ENCODE measurements around the gene IGFALS.

IGFALS gene

DNA sequence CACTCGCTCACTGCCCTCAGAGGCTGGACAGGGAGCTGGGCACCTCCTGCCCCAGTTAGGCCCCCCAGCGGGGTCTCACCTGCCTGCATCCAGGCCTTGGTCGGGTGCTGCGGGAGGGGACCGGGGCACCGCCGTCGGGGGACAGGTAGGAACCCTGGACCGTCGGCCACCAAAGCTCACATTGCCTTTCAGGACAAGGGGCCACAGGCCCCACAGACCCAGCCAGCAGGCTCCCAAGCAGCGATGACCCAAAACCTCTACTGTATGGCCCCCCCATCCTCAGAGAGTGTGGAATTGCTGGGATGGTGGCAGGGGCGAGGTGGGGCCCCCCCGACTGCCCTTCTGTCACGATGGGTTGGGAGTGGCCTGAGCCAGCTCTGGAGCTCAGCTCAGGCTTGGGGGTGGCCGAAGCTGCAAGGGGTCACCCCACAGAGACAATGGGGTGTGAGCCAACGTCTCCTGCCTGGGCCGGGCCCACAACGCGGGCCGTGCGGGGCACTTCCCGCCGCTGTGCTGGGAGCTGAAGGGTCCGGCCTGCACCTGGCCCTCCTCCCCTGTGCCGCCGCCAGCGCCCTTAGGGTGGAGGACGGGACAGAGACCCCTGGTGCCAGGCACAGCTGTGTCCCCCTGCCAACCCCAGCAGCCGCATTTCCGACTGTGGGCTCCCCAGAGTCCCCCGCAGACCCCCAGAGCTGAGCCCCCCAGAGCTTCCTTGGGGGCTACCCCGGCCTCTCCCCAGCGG lies 498 bp downstream of the IGFALS start (continued):
- TF ChIP-seq, protein P1, sequence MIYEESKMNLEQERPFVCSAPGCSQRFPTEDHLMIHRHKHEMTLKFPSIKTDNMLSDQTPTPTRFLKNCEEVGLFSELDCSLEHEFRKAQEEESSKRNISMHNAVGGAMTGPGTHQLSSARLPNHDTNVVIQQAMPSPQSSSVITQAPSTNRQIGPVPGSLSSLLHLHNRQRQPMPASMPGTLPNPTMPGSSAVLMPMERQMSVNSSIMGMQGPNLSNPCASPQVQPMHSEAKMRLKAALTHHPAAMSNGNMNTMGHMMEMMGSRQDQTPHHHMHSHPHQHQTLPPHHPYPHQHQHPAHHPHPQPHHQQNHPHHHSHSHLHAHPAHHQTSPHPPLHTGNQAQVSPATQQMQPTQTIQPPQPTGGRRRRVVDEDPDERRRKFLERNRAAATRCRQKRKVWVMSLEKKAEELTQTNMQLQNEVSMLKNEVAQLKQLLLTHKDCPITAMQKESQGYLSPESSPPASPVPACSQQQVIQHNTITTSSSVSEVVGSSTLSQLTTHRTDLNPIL (CRISPR knock-in tag; IDR thresholded peaks at IDR 0.05; ENCODE audit: low read depth), result no peak
- TF ChIP-seq ZFP3 (CRISPR knock-in tag; IDR thresholded peaks at IDR 0.05) (no peak), SNAI2 (CRISPR knock-in tag; IDR thresholded peaks at IDR 0.05) (no peak), ISL1 (CRISPR knock-in tag; IDR thresholded peaks at IDR 0.05) (no peak)
- TF ChIP-seq, protein P2, sequence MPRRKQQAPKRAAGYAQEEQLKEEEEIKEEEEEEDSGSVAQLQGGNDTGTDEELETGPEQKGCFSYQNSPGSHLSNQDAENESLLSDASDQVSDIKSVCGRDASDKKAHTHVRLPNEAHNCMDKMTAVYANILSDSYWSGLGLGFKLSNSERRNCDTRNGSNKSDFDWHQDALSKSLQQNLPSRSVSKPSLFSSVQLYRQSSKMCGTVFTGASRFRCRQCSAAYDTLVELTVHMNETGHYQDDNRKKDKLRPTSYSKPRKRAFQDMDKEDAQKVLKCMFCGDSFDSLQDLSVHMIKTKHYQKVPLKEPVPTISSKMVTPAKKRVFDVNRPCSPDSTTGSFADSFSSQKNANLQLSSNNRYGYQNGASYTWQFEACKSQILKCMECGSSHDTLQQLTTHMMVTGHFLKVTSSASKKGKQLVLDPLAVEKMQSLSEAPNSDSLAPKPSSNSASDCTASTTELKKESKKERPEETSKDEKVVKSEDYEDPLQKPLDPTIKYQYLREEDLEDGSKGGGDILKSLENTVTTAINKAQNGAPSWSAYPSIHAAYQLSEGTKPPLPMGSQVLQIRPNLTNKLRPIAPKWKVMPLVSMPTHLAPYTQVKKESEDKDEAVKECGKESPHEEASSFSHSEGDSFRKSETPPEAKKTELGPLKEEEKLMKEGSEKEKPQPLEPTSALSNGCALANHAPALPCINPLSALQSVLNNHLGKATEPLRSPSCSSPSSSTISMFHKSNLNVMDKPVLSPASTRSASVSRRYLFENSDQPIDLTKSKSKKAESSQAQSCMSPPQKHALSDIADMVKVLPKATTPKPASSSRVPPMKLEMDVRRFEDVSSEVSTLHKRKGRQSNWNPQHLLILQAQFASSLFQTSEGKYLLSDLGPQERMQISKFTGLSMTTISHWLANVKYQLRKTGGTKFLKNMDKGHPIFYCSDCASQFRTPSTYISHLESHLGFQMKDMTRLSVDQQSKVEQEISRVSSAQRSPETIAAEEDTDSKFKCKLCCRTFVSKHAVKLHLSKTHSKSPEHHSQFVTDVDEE (CRISPR knock-in tag; IDR thresholded peaks at IDR 0.05), result no peak
- TF ChIP-seq, protein P3, sequence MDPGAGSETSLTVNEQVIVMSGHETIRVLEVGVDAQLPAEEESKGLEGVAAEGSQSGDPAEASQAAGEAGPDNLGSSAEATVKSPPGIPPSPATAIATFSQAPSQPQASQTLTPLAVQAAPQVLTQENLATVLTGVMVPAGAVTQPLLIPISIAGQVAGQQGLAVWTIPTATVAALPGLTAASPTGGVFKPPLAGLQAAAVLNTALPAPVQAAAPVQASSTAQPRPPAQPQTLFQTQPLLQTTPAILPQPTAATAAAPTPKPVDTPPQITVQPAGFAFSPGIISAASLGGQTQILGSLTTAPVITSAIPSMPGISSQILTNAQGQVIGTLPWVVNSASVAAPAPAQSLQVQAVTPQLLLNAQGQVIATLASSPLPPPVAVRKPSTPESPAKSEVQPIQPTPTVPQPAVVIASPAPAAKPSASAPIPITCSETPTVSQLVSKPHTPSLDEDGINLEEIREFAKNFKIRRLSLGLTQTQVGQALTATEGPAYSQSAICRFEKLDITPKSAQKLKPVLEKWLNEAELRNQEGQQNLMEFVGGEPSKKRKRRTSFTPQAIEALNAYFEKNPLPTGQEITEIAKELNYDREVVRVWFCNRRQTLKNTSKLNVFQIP (CRISPR knock-in tag; IDR thresholded peaks at IDR 0.05; ENCODE audit: borderline replicate concordance, low read depth), result no peak

DNA sequence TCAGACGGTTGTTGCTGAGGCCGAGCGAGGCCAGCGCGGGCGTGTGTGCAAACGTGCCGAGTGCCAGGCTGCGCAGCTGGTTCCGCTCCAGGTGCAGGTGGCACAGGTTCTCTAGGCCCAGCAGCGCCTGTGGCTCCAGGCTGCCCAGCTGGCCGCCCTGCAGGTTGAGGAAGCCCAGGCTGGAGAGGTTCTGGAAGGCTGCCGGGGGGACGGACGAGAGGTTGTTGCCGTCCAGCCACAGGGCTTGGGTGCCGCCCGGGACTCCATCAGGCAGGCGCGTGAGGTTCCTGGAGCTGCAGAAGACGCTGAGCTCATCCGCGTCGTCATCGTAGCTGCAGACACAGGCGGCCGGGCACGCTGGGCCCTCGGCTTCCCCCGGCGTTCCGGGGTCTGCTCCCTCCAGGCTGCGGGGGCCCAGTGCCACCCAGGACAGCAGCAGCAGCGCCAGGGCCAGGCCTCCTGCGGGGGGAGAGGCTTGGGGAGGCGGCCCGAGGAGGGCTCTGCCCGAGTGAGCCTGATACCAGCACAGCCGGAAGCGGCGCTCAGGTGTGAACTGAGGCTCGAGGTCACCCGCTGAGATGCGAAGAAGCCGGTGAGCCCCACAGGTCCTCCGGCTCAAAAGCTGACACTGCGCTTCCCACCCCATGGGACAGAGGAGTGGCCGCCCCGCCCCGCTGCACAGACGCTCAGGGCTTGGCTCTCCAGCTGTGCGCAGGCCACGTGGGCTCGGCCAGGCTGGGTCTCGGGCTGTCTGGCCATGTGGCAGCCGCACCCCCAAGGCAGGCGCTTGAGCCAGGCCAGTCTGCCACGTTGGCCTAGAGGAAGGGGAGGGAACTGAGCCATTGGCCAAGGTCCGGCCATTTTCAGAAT lies 1.3 kb downstream of the IGFALS start:
- no peak; the same call in 2 of the 3 replicates for ATAC-seq
- TF ChIP-seq CSDC2 (CRISPR knock-in tag; IDR thresholded peaks at IDR 0.05) (no peak), TCF4 (CRISPR knock-in tag; IDR thresholded peaks at IDR 0.05; ENCODE audit: borderline replicate concordance) (no peak), TOX (CRISPR knock-in tag; IDR thresholded peaks at IDR 0.05; ENCODE audit: borderline replicate concordance) (no peak), ISL1 (CRISPR knock-in tag; IDR thresholded peaks at IDR 0.05) (no peak), ZC3H10 (CRISPR knock-in tag; IDR thresholded peaks at IDR 0.05) (no peak), ZNF8 (CRISPR knock-in tag; IDR thresholded peaks at IDR 0.05) (no peak)

DNA sequence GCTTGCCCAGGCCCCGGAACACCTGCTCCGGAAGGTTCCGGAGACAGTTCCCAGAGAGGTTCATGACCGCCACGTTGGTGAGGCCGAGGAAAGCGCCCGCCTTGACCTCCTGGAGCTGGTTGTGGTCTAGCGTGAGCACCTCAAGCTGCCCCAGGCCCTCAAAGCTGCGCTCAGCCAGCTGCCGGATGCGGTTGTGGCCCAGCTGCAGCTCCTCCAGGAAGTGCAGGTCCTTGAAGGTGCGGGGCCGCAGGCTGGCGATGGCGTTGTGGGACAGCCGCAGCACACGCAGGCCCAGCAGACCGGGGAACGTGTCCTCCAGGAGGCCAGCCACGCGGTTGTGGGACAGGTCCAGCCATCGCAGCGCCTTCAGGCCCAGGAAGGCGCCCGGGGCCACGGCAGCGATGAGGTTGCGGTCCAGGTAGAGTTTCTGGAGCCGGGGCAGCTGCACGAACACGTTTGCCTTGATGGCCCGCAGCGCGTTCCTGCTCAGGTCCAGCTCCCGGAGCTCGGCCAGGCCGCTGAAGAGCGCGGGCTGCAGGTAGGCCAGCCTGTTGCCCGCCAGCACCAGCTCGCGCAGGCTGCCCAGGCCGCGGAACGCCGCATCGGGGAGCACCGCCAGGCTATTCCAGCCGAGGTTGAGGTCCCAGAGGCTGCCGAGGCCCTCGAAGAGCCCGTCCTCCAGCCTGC lies 2.1 kb downstream of the IGFALS start:
- no peak for ATAC-seq

More for the DNA sequence above, 2.1 kb downstream of the IGFALS start:
- TF ChIP-seq ARNTL (CRISPR knock-in tag; IDR thresholded peaks at IDR 0.05; ENCODE audit: borderline replicate concordance, low read depth) (no peak), ZC3H10 (CRISPR knock-in tag; IDR thresholded peaks at IDR 0.05) (no peak), ZNF8 (CRISPR knock-in tag; IDR thresholded peaks at IDR 0.05) (no peak), ZFP30 (CRISPR knock-in tag; IDR thresholded peaks at IDR 0.05) (no peak), SNAI2 (CRISPR knock-in tag; IDR thresholded peaks at IDR 0.05) (no peak), BACH2 (CRISPR knock-in tag; IDR thresholded peaks at IDR 0.05; ENCODE audit: borderline replicate concordance) (no peak), ZNF70 (CRISPR knock-in tag; IDR thresholded peaks at IDR 0.05) (no peak), CSDC2 (CRISPR knock-in tag; IDR thresholded peaks at IDR 0.05) (no peak), ZNF565 (CRISPR knock-in tag; conservative IDR thresholded peaks at IDR 0.05; ENCODE audit: low read depth) (no peak)
- TF ChIP-seq, protein P4, sequence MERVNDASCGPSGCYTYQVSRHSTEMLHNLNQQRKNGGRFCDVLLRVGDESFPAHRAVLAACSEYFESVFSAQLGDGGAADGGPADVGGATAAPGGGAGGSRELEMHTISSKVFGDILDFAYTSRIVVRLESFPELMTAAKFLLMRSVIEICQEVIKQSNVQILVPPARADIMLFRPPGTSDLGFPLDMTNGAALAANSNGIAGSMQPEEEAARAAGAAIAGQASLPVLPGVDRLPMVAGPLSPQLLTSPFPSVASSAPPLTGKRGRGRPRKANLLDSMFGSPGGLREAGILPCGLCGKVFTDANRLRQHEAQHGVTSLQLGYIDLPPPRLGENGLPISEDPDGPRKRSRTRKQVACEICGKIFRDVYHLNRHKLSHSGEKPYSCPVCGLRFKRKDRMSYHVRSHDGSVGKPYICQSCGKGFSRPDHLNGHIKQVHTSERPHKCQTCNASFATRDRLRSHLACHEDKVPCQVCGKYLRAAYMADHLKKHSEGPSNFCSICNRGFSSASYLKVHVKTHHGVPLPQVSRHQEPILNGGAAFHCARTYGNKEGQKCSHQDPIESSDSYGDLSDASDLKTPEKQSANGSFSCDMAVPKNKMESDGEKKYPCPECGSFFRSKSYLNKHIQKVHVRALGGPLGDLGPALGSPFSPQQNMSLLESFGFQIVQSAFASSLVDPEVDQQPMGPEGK (CRISPR knock-in tag; IDR thresholded peaks at IDR 0.05; ENCODE audit: borderline replicate concordance), result no peak
- TF ChIP-seq, protein P1 (CRISPR knock-in tag; IDR thresholded peaks at IDR 0.05; ENCODE audit: low read depth), result no peak
- TF ChIP-seq, protein P2 (CRISPR knock-in tag; IDR thresholded peaks at IDR 0.05), result no peak
- TF ChIP-seq, protein P3 (CRISPR knock-in tag; IDR thresholded peaks at IDR 0.05; ENCODE audit: borderline replicate concordance, low read depth), result no peak
